ENCODE data around the gene EVA1B. TPM values are rescaled to one million over a fixed set of nuclear protein-coding genes. Genes with fewer than 3 reads are reported as not detected.

The EVA1B gene
- total and polyA plus RNA-seq, 7 donors, result 2.6 to 13.7 (median 6.0) TPM

DNA sequence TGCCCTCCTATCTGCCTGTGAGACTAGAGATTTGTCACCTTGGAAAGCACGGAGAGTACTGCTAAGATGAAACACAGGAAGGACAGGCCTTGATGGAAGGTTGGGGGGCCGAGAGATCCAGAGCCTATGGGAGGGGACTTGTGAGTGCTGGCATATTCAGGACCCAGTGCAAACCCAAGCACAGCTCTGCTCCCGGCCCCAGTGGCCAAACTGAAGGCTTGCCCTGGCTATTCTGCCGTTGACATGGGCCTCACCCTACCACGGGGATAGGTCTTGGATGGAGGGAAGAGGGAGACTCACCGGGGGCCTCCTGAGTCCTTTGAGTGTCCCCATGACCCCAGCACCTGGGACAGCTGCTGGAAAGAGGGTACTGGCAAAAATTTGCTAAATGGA, 4.6 kb upstream of the EVA1B start:
- Histone ChIP-seq H3K36me3 (ENCODE audit: insufficient read depth in 1 of 2, low read depth in 1 of 2) (no peaks in the 10 kb centered on the region), H3K4me3 (no peak overlapping the region), H3K27me3 (ENCODE audit: insufficient read depth in 3 of 3, low read length in 2 of 3) (peaks cover 0 to 1% (median 0%) of the 10 kb centered on the region in 3 donors), H3K9me3 (no peaks in the 10 kb centered on the region), H3K4me1 (no peaks in the 10 kb centered on the region), H3K27ac (no peak overlapping the region)
- intact Hi-C loops (cut with DNase I), result no loop called here
- ATAC-seq (no peak), DNase-seq (no peak)
- WGBS, 3 donors, result 82 to 86% (median 82%) methylated on average over 6 of the region's 6 CpGs
- TF ChIP-seq, protein P1, sequence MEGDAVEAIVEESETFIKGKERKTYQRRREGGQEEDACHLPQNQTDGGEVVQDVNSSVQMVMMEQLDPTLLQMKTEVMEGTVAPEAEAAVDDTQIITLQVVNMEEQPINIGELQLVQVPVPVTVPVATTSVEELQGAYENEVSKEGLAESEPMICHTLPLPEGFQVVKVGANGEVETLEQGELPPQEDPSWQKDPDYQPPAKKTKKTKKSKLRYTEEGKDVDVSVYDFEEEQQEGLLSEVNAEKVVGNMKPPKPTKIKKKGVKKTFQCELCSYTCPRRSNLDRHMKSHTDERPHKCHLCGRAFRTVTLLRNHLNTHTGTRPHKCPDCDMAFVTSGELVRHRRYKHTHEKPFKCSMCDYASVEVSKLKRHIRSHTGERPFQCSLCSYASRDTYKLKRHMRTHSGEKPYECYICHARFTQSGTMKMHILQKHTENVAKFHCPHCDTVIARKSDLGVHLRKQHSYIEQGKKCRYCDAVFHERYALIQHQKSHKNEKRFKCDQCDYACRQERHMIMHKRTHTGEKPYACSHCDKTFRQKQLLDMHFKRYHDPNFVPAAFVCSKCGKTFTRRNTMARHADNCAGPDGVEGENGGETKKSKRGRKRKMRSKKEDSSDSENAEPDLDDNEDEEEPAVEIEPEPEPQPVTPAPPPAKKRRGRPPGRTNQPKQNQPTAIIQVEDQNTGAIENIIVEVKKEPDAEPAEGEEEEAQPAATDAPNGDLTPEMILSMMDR (IDR thresholded peaks at IDR 0.05), result no peak

- intact Hi-C loops (cut with DNase I), result no loop called here
- Histone ChIP-seq H3K27me3 (ENCODE audit: insufficient read depth in 3 of 3, low read length in 2 of 3) (peaks cover 0 to 3% (median 0%) of the 10 kb centered on the region in 3 donors), H3K27ac (no peak overlapping the region), H3K36me3 (ENCODE audit: insufficient read depth in 1 of 2, low read depth in 1 of 2) (no peaks in the 10 kb centered on the region), H3K4me3 (no peak overlapping the region), H3K9me3 (no peaks in the 10 kb centered on the region), H3K4me1 (peaks cover 5% of the 10 kb centered on the region)
- ATAC-seq (no peak), DNase-seq (no peak)
- TF ChIP-seq, protein P1 (IDR thresholded peaks at IDR 0.05), result no peak
- WGBS, 3 donors, result 85 to 88% (median 87%) methylated on average over 9 of the region's 9 CpGs
Observed at GRCh38 chr1:36327421-36328087, 4.1 kb upstream of the EVA1B start.

- H3K4me1 ChIP-seq, result peaks cover 5% of the 10 kb centered on the region
- DNase-seq (no peak), ATAC-seq (no peak)
- intact Hi-C loops (cut with DNase I), result no loop called here
- H3K4me3 ChIP-seq, result no peak overlapping the region
- peaks cover 0 to 5% (median 0%) of the 10 kb centered on the region in 3 donors for H3K27me3 ChIP-seq (ENCODE audit: insufficient read depth in 3 of 3, low read length in 2 of 3)
- H3K27ac ChIP-seq, result no peak overlapping the region
- H3K36me3 ChIP-seq (ENCODE audit: insufficient read depth in 1 of 2, low read depth in 1 of 2), result no peaks in the 10 kb centered on the region
- H3K9me3 ChIP-seq, result no peaks in the 10 kb centered on the region
- WGBS, 3 donors, result 68 to 73% (median 71%) methylated on average over 6 of the region's 6 CpGs
- TF ChIP-seq, protein P1 (IDR thresholded peaks at IDR 0.05), result no peak
Observed at GRCh38 chr1:36326499-36326898, 3.1 kb upstream of the EVA1B start.

DNA sequence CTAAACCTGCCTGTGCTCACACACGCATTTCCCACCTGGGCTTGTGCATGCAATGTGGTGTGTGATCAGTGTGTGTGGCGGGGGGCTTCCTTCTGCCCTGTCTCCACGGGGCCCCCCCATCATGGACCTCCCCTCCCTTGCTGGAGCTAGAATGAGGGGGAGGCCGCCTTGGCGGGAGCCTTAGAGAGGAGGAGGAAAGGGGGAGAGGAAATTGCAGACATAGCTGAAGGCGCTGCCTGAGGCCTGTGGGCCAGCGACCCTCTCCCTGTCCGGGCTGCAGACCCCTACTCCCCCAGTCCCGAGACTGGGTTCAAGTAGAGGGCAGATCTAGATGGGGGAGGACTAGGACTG, 883 bp upstream of the EVA1B start:
- ATAC-seq, result no peak
- H3K4me1 ChIP-seq, result peaks cover 10% of the 10 kb centered on the region
- TF ChIP-seq, protein P1 (IDR thresholded peaks at IDR 0.05), result no peak
- H3K27me3 ChIP-seq (ENCODE audit: insufficient read depth in 3 of 3, low read length in 2 of 3), result peaks cover 0 to 5% (median 0%) of the 10 kb centered on the region in 3 donors
- H3K27ac ChIP-seq, result no peak overlapping the region
- peak overlapping the region; percentile 68 for H3K4me3 ChIP-seq
- intact Hi-C loops (cut with DNase I), result no loop called here
- no peak for DNase-seq
- no peaks in the 10 kb centered on the region for H3K9me3 ChIP-seq
- 52 to 56% (median 55%) methylated on average over 8 to 9 of the region's 9 CpGs for WGBS, 3 donors
- no peaks in the 10 kb centered on the region for H3K36me3 ChIP-seq (ENCODE audit: insufficient read depth in 1 of 2, low read depth in 1 of 2)
